HG03457 (cell line): ENCODE results near the gene PROM2.

Source experiments
- ATAC-seq: cut with Tn5 transposase; IDR thresholded peaks from one replicate; pipeline ENCODE4 v1.9.1; 2021; ENCODE audit warnings: moderate number of reproducible peaks; ENCODE audit not compliant: unreplicated experiment

The PROM2 gene

DNA sequence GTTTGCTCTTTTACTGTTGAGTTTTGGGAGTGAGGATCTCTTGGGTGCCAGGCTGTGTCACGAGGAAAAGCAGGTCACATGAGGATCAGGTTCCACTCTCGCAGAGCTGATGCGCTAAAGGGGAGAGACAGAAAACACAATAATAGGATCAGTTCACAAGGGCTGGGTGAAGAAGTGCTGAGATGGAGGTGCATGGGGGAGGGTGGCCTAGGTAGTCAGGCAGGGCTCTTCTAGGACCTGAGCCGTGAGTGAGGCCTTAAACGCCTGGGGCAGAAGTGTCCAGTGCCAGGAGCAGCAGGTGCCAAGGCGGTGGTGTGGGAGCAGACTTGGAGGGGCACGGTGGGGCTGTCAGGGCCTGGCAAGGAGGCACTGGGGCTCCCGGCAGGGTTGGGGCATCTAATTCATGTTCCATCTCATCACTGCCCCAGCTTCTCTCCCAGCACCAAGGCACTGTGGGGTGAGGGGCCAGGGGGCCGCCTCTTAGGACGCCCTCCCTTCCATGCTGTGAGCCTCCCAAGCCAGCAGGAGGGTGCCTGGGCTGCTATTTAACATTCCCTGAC, 32.2 kb downstream of the PROM2 start:
- no peak for ATAC-seq

GRCh38 chr2:95307036-95307435, 32.8 kb downstream of the PROM2 start:
- no peak for ATAC-seq

- no peak for ATAC-seq
These were observed 33.6 kb downstream of the PROM2 start for GRCh38 chr2:95307878-95308277.

- no peak for ATAC-seq
These were observed 34.3 kb downstream of the PROM2 start for GRCh38 chr2:95308426-95308990.

GRCh38 chr2:95309599-95309998, 35.4 kb downstream of the PROM2 start:
- no peak for ATAC-seq

DNA sequence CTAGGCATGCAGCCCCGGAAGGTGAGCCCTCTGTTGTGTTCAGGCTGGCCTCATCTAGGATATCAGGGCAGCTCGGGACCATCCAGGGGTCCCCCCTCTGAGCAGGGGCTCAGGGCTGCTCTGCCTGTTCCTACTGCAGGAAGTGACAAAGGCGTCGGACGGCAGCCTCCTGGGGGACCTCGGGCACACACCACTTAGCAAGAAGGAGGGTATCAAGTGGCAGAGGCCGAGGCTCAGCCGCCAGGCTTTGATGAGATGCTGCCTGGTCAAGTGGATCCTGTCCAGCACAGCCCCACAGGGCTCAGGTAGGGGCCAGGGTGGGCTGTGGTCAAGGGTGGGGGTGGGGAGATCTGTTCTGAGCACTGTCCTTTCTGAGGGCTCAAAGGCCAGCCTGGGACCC, 36.0 kb downstream of the PROM2 start:
- ATAC-seq, result no peak

DNA sequence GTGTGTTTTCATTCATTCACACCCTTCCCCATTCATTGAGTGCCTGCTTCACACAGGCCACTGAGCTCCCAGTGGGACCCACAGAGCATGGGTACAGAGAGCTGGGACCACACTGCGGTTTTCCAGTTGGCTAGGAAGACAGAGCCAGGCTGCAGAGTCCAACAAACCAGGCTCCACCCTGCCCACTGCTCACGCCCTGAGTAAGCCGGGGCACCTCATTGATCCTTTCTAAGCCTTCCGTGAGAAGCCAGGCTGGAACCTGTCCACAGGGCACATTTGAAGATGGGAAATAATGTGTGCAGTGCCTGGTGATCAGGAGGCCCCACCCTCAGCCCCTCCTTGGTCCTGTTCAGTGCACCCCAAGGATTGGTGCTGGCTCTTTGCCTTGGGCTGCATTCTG, 36.4 kb downstream of the PROM2 start:
- no peak for ATAC-seq

DNA sequence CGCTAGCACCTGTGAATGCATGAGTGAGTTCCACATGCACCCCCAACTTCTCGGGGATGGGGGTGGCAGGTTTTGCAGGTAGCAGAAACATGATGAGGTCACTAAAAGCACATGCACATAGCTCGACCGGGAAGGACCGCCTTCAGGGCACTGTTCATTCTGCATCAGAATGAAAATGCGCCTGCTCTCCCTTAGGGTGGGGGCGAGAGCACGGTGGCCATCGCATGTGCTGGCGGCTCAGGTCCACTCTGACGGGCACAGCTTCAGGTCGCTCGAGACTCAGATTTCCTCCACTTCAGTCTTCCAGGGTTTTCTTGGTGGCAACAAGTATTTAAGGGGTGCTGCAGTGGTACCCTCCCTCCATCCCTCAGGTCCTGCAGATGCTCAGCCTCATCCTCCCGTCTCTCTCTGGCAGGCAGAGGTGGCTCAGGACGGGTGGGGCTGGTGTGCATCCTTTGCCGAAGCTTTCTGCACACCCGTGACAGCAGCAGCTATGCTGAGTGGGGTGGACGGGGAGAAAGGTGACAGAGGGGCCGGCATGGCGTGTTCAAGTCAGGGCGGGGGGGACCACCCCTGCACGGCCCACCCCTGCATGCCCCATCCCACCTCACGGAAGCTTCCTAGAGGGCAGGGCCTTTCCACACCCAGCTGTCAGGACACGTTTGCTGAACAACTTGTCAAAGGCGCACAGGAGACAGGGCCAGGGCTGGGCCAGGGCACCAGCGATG, 37.7 kb downstream of the PROM2 start:
- no peak for ATAC-seq

DNA sequence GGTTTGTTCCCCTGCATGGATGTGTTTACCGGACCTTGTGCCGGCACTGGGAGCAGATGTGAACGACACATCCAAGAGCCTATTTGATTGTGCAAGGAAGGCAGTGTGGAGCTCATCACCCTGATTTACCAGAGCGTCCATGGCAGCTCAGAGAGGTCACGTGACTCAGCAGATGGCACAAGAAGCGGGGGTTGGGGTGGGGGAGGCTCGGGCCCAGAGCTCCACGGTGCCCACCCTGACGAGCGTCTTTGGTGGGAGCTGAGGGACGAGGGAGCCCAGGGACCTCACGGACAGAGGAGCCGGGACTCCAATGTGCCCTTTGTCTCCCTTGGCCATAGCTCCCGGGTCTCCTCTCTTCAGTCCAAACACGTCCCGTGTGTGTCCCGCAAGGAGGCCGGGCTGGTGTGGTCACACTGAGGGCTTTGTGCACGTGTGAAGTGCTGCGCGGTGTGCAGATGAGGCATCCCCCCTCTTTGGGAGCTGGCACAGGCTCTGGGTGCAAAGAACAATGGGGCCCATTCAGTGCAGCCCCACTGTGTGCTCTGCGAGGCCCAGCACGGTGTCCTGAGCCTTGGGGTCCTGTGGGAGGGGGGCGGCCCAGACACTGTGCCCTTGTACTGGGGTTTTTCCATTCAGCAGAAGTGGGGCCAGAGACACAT, 38.4 kb downstream of the PROM2 start:
- ATAC-seq, result no peak

DNA sequence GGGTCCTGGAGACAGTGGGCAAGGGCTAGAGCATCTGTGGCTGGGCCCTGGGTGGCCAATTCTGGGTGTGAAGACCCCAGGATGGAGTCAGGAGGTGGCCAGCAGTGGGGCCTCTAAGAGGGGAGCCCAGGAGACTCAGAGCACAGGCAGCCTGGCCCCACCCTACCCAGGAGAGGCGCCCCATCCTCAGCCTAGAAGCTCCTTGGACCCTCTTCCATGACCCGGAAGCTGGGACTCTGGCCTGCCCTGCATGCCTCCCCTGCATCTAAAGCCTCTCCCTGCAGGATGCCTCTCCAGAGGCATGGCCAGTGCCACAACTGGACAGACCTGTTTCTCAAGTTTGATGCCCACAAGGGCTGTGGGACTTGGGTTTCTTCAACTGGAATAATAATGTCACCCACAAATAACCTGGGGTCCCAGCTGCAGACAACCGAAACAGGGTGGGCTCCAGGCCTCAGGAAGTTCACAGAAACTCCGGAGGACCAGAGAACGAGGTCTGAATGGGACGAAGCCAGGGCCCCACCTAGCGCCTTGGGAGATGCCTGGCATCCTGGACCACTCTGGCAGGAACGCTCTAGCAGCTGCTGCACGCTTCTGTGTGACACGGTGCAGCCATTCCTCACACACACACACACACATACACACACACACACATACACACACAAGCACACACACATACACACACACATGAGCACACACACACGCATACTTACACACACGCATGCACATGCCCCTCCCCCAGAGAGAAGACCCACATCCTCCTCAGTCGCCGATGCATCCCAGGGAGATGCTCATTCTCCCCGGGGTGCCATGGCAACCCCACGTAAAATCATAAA, 39.3 kb downstream of the PROM2 start:
- ATAC-seq, result no peak

DNA sequence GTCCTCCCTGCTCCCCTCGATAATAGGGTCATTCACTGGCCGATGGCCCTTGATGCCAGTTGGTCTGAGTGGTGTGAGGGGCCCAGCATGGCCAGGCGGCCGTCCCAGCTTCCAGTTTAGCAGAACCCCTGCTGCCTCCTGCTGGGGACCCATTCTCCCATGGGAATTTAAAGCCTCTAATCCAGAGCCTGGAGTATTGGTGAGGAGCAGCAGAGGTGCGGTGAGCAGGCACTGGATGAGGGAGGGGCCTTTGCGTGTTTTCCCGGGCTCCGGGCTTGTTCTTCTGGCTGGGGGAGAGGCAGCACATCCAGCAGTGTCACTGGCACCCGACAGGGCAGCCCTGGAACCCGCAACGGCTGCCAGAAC, 40.3 kb downstream of the PROM2 start:
- ATAC-seq, result no peak

- no peak for ATAC-seq
These were observed 40.8 kb downstream of the PROM2 start for GRCh38 chr2:95314964-95315611.

DNA sequence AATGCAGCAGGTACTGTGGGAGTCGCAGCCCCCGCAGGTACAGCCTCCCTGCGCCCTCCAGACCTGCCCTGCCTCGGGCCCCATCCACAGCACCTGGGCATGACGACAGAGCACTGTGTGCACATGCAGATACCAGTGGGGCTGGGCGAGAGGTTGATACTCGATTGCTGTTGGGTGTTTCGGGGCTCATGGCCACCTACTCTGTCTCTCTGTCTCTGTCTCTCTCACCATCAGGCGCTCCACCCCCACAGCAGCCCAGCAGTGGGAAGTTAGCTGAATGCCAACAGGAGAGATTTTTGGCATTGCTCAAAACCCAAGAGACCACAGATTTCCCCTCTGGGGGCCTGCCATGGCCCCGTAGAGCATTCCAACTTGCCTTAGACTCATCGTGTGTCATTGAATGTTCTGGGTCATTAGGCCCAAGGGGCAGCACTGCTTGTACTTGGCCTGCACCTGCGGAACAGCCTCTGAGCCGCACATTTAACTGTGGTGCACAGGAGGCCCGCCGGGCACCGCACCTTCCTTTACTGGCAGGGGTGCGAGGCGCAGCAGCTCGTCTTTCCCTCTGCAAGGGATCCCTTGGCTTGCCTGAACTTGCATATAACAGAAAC, 41.7 kb downstream of the PROM2 start:
- no peak for ATAC-seq

DNA sequence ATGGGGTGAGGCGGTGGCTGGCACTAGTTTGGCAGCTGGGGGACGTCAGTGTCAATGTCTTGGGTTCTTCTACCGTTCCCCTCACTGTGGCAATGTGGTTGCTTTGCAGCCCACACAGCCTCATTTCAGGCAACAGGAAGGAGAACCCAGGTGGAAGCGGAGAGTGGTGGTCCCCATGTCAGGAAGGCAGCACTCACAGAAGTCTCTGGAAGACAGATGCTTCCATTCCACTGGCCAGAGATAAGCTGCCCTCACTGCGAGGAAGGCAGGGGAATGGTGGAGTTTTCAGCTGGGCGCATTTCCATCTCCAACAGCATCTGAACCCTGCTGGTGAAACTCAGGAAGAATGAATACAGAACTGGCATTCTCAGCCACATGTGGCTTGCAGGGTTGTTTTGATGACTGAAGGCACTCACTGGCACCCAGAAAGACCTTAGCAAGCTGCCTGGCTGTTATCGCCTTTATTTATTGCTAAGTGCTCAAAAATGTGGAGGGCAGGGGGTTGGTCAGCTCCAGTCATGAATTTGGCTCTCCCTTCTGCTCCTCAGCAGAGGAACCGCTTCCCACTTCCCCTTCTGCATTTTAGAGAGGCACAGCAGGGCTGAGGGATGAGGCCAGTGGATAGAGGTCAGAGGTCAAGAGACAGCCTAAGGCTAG, 42.3 kb downstream of the PROM2 start:
- no peak for ATAC-seq

GRCh38 chr2:95317123-95317500, 42.9 kb downstream of the PROM2 start:
- ATAC-seq, result no peak

DNA sequence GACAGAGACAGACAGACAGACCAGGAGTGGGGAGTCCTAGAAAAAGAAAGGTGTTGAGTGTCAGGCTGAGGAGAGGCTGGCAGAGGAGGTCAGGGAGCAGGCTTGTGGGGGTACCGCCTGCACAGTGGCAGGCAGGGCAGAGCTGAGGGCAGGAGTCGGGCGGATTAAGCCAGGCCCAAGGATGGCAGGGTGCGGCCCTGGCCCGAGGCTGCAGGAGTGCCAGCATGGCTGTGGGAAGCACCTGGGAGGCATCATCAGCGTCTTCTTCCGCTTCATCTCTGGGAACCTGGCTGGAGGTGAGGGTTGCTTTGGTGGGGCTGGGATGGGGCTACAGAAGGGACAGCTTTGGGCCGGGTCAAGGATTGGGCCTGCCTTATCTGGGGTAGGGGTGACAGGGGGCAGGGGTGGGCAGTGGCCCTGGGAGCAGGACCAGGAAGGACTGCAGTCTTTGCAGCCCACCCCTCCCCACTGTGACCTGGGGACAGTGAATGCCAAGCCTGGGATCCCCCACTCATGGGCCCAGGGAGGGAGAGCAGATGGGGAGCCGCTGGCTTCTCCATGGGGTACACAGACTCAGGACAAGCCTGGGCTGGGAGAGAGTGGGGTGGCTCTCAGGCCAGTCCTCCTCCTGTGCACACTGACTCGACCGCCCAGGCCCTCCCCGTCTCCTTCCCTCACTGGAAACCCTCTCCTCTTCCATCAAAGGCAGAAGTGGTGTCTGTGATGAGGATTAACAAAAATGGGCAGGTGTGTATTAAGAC, 43.6 kb downstream of the PROM2 start:
- no peak for ATAC-seq

DNA sequence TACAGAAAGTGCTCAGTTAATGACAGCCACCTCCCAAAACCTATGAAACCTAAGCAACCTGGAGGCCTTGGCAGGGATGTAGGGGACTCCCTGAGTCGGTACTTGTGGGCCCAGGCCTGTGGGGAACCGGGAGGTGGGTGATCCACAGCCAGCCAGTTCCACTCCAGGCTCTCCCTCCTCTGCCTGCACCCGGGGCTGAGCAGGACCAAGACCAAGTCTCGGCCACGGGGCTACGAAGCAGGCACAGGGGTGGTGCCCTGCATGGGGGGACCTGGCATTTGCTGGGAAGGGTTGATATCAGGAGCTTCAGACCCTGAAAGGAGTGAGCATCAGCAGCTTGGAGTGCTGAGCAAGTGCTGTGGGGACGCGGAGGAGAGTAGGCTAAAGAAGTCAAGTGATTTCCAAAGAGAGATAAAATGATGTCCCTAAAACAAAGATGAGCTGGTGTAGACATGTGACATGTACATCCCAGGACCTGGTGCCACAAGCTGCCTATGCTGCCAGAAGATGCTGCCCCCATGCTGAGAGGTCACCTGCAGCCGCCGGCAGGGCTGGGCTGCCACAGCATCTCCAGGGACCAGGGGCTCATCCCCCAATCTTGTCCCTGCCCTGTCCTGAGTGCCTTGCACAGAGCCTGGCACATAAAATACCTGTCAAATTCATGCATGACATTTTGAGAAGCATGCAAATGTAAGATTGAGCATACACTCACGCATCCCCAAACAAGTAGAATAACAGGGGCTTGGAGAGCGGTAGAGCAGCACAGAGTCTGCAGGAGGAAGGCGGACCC, 44.4 kb downstream of the PROM2 start:
- no peak for ATAC-seq
